NT2/D1 (cell line): ENCODE results near the gene COPS6.

Source experiments
- DNase-seq: peaks from one replicate; pipeline ENCODE4 v3.0.0-alpha.2; 2011; ENCODE audit warnings: low read depth, low spot score
- H3K27me3 ChIP-seq: 2 replicates; pipeline ENCODE4 v1.6.0; 2011; ENCODE audit warnings: mild to moderate bottlenecking; ENCODE audit not compliant: insufficient read length, insufficient read depth
- H3K36me3 ChIP-seq: 2 replicates; pipeline ENCODE4 v1.6.1; 2011; ENCODE audit warnings: mild to moderate bottlenecking, low read length, mixed read lengths; ENCODE audit not compliant: insufficient read depth, insufficient read length
- H3K4me1 ChIP-seq: 2 replicates; pipeline ENCODE4 v1.5.1; 2011; ENCODE audit not compliant: insufficient read depth, insufficient read length
- H3K4me3 ChIP-seq: 2 replicates; pipeline ENCODE4 v1.5.1; 2011; ENCODE audit warnings: low read depth; ENCODE audit not compliant: insufficient read length
- H3K9ac ChIP-seq: 2 replicates; pipeline ENCODE4 v1.6.0; 2011; ENCODE audit warnings: low read depth; ENCODE audit not compliant: insufficient read length
- H3K9me3 ChIP-seq: 2 replicates; pipeline ENCODE4 v1.5.1; 2011; ENCODE audit warnings: mild to moderate bottlenecking, low read length; ENCODE audit not compliant: insufficient read depth
- SUZ12 ChIP-seq: IDR thresholded peaks from 2 replicates; pipeline ENCODE4 v1.6.1; 2011; ENCODE audit not compliant: insufficient read length, insufficient read depth; ENCODE audit errors: extremely low read depth
- YY1 ChIP-seq: IDR thresholded peaks from 2 replicates; pipeline ENCODE4 v1.6.1; 2011; ENCODE audit not compliant: insufficient read length, insufficient read depth
- ZNF274 ChIP-seq: IDR thresholded peaks from 2 replicates; pipeline ENCODE4 v1.6.1; 2011; ENCODE audit warnings: mild to moderate bottlenecking, low read depth, low read length

The COPS6 gene

DNA sequence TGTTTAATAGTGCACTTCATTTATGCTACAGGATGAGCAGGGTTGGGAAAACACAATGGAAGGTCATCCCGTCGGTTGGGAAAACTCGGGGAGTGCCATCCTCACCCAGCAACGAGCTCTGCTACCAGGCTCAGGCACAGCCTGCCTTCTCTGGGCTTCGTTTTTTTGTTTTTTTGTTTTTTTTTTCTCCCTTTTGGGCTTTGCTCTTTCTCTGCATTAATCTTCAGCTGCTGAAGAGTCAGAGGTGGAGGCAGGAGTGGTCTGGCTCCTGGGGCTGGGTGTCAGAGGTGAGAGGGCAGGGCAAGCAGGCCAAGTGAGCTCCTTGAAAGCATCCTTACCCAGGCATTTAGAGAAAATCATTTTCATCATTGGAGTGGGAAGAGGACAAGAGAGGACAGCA is 18.8 kb upstream of the COPS6 start:
- TF ChIP-seq SUZ12 (no peak), ZNF274 (no peak), YY1 (no peak)
- no peak overlapping the region for H3K4me3 ChIP-seq
- peaks cover 81% of the 10 kb centered on the region for H3K36me3 ChIP-seq
- no peaks in the 10 kb centered on the region for H3K27me3 ChIP-seq
- no peak for DNase-seq
- peaks cover 52% of the 10 kb centered on the region for H3K9me3 ChIP-seq
- H3K4me1 ChIP-seq = no peaks in the 10 kb centered on the region
- H3K9ac ChIP-seq = no peak overlapping the region

DNA sequence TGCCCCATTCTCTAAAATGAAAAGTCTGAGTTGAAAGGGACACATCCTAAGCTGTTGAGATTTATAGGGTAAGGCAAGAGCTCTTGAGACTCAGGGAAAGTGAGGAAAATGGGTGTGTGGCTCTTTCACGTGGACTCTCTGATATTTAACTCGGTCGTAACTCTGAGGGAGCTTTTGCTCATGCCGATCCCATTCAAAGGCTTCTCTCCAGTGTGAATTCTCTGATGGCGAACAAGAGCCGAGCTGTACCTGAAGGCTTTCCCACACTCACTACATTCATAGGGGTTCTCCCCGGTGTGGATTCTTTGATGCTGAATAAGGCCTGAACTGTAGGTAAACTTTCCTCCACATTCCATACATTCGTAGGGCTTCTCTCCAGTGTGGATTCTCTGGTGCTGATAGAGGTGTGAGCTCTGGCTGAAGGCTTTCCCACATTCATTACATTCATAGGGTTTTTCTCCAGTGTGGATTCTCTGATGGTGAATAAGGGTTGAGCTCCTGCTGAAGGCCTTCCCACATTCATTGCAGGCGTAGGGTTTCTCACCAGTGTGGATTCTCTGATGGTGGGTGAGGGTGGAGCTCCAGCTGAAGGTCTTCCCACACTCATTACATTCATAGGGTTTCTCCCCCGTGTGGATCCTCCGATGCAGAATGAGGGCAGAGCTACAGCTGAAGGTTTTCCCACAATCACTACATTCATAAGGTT is 17.6 kb upstream of the COPS6 start:
- peaks cover 59% of the 10 kb centered on the region for H3K9me3 ChIP-seq
- DNase-seq = no peak
- H3K36me3 ChIP-seq = peaks cover 81% of the 10 kb centered on the region

DNA sequence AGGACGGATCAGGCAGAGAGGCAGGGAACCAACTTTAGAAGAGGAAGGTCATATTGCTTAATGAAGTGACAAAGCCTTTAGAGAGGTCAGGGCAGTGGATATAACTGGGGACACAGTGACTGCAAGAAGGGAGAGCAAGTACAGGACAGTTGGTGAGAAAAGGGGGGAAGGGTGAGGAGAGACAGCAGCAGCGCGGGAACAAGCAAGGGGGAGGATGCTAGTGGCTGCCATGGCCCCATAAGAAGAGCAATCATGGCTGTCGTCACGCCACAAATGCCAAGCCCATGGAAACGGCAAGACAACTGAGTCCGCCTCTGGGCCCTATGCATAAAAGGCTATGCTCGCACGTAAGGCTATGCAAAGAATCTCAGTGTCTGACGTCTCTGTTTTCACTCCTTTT is 16.3 kb upstream of the COPS6 start:
- Histone ChIP-seq H3K4me3 (no peak overlapping the region), H3K9ac (no peak overlapping the region), H3K27me3 (no peaks in the 10 kb centered on the region), H3K9me3 (peaks cover 59% of the 10 kb centered on the region), H3K4me1 (no peaks in the 10 kb centered on the region), H3K36me3 (peaks cover 90% of the 10 kb centered on the region)
- DNase-seq = no peak
- TF ChIP-seq YY1 (no peak), ZNF274 (no peak), SUZ12 (no peak)

More for the DNA sequence above, 17.6 kb upstream of the COPS6 start:
- H3K9ac ChIP-seq = no peak overlapping the region
- no peaks in the 10 kb centered on the region for H3K27me3 ChIP-seq
- H3K4me1 ChIP-seq = no peaks in the 10 kb centered on the region
- H3K4me3 ChIP-seq = no peak overlapping the region
- TF ChIP-seq SUZ12 = no peak
- no peak for TF ChIP-seq YY1
- TF ChIP-seq ZNF274 = no peak

- no peak for TF ChIP-seq ZNF274
- TF ChIP-seq YY1 = no peak
- TF ChIP-seq SUZ12 = no peak
- DNase-seq = no peak
- no peaks in the 10 kb centered on the region for H3K4me1 ChIP-seq
- H3K4me3 ChIP-seq = no peak overlapping the region
- H3K9me3 ChIP-seq = peaks cover 58% of the 10 kb centered on the region
- H3K27me3 ChIP-seq = no peaks in the 10 kb centered on the region
- no peak overlapping the region for H3K9ac ChIP-seq
- peaks cover 94% of the 10 kb centered on the region for H3K36me3 ChIP-seq
Measured at GRCh38 chr7:100074841-100075240, 13.9 kb upstream of the COPS6 start.

DNA sequence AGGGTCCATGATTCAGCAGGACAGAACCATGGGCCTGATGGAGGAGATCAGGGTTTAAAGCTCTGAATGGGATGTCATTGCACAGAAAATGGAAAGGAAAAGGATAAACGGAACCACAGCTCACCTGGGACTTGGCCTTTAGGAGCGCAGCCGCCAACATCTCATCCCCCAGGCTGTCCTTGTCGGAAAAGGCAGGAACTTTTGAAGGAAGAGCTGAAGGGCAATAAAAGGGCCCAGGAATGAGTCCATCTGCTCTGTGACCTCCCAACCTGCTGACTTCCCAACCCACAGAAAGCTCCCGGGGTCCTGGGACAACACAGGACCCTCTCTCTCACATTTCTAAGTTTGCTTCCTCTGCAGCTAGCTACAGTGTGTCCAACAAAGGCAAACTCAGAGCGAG is 13.4 kb upstream of the COPS6 start:
- Histone ChIP-seq H3K27me3 (no peaks in the 10 kb centered on the region), H3K9ac (no peak overlapping the region), H3K4me3 (no peak overlapping the region), H3K4me1 (peaks cover 3% of the 10 kb centered on the region), H3K36me3 (peaks cover 93% of the 10 kb centered on the region), H3K9me3 (peaks cover 52% of the 10 kb centered on the region)
- no peak for DNase-seq
- TF ChIP-seq SUZ12 = no peak
- no peak for TF ChIP-seq ZNF274
- no peak for TF ChIP-seq YY1

- DNase-seq = no peak
- Histone ChIP-seq H3K4me3 (no peak overlapping the region), H3K4me1 (peaks cover 3% of the 10 kb centered on the region), H3K9me3 (peaks cover 34% of the 10 kb centered on the region), H3K9ac (no peak overlapping the region), H3K27me3 (no peaks in the 10 kb centered on the region), H3K36me3 (peaks cover 75% of the 10 kb centered on the region)
- no peak for TF ChIP-seq SUZ12
Measured at GRCh38 chr7:100077205-100077604, 11.6 kb upstream of the COPS6 start.

DNA sequence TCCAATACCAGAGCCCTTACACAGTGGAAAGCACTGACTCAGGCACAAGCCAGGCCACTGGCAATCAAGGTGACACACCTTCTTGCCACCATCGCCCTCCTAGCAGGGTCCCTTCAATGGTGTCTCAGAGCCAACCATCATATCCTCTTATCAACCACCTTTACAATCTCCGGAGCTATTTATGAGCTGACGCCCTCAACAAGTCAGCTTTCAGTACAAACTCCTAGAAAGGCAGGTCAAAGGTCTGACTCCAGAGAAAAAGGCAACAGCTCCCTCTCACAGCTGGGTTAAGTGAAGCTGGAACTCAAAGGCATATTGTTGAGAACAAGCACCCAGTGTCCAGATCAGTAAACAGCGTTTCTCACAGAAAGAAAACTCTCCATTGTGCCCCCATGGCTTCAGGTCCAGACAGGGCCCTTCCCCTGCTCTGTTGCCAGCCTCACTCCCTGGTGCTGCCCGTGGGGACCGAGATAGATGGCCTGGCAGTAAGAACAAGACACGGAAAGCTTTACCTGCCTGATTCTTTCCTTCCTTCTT is 9.7 kb upstream of the COPS6 start:
- DNase-seq = no peak
- no peaks in the 10 kb centered on the region for H3K27me3 ChIP-seq
- TF ChIP-seq YY1 (no peak), ZNF274 (no peak)
- peaks cover 16% of the 10 kb centered on the region; the same call in 1 of the 2 replicates for H3K9me3 ChIP-seq
- no peak overlapping the region for H3K4me3 ChIP-seq
- no peak overlapping the region for H3K9ac ChIP-seq
- peaks cover 57% of the 10 kb centered on the region for H3K36me3 ChIP-seq
- peaks cover 3% of the 10 kb centered on the region for H3K4me1 ChIP-seq
